Naive thymus-derived CD4-positive, alpha-beta T cell (primary cell): Measurements from ENCODE around the gene GLDN. TPM values are rescaled to one million over a fixed set of nuclear protein-coding genes. Genes with fewer than 3 reads are reported as not detected.
A peak's percentile ranks its signal among the peaks of the same experiment; 100 is the strongest.

Experiments used
- ATAC-seq: fragments of 150-1000 bp; cut with Tn5 transposase; 2 replicates; pipeline ENCODE4 v1.10.0; 2021; ENCODE audit warnings: mild to moderate bottlenecking, moderate library complexity
- CTCF ChIA-PET: fragments of 350-600 bp; sonication (Branson Sonifier 250); formaldehyde crosslinking; loops from one replicate; lab custom pipeline; 2021; ENCODE audit warnings: antibody characterized with exemption; lab: Charles Lee
- POLR2A ChIA-PET: fragments of 350-600 bp; sonication (Branson Sonifier 250); formaldehyde crosslinking; loops from one replicate; lab custom pipeline; 2021; ENCODE audit warnings: antibody characterized with exemption, inconsistent platforms; lab: Charles Lee
- DNase-seq, 9 donors: peaks; one replicate each; pipeline versions ENCODE4 v3.0.0 to v3.0.0-alpha.2; 2020 to 2022; ENCODE audit warnings: mixed read lengths in 1 of 9
- H3K27ac ChIP-seq: one replicate; pipeline ENCODE4 v1.7.0; 2013; ENCODE audit warnings: mild to moderate bottlenecking, low read depth, low read length, moderate library complexity
- H3K27me3 ChIP-seq, 2 donors: one replicate each; pipeline ENCODE4 v1.7.0; 2013; ENCODE audit warnings: low read length in 2 of 2, mild to moderate bottlenecking in 2 of 2, moderate library complexity in 2 of 2; ENCODE audit not compliant: control insufficient read depth in 2 of 2, insufficient read depth in 2 of 2
- H3K36me3 ChIP-seq, 3 experiments: 1 replicate in 2 of 3; 2 replicates in 1 of 3; pipeline ENCODE4 v1.7.0; 2013; ENCODE audit warnings: low read length in 3 of 3, mild to moderate bottlenecking in 3 of 3, moderate library complexity in 1 of 3; ENCODE audit not compliant: insufficient read depth in 3 of 3, control insufficient read depth in 2 of 3
- H3K4me1 ChIP-seq, 2 donors: one replicate each; pipeline ENCODE4 v1.7.0; 2013; ENCODE audit warnings: low read length in 2 of 2, mild to moderate bottlenecking in 2 of 2, moderate library complexity in 1 of 2; ENCODE audit not compliant: control insufficient read depth in 2 of 2, insufficient read depth in 2 of 2
- H3K4me3 ChIP-seq: 2 replicates; pipeline ENCODE4 v1.7.0; 2013; ENCODE audit warnings: mild to moderate bottlenecking, low read length
- H3K9me3 ChIP-seq, 3 experiments: 1 replicate in 2 of 3; 2 replicates in 1 of 3; pipeline ENCODE4 v1.7.0; 2013; ENCODE audit warnings: low read length in 3 of 3; ENCODE audit not compliant: control insufficient read depth in 2 of 3
- H3K27ac Mint-ChIP-seq, 9 donors: one replicate each; pipeline ENCODE4 v1.8.0; 2020 to 2022; ENCODE audit warnings: mixed read lengths in 9 of 9, mild to moderate bottlenecking in 8 of 9, moderate library complexity in 5 of 9, inconsistent platforms in 2 of 9
- H3K27me3 Mint-ChIP-seq, 5 donors: one replicate each; pipeline ENCODE4 v1.8.0; 2021 to 2022; ENCODE audit warnings: mixed read lengths in 5 of 5, mild to moderate bottlenecking in 1 of 5
- H3K36me3 Mint-ChIP-seq, 5 donors: one replicate each; pipeline ENCODE4 v1.8.0; 2020 to 2022; ENCODE audit warnings: mixed read lengths in 5 of 5, mild to moderate bottlenecking in 3 of 5, inconsistent platforms in 1 of 5
- H3K4me1 Mint-ChIP-seq, 7 donors: one replicate each; pipeline ENCODE4 v1.8.0; 2020 to 2022; ENCODE audit warnings: mixed read lengths in 7 of 7, mild to moderate bottlenecking in 3 of 7, inconsistent platforms in 1 of 7
- H3K4me3 Mint-ChIP-seq, 10 donors: one replicate each; pipeline ENCODE4 v1.8.0; 2020 to 2022; ENCODE audit warnings: mild to moderate bottlenecking in 10 of 10, mixed read lengths in 10 of 10, moderate library complexity in 6 of 10, inconsistent platforms in 2 of 10
- H3K9me3 Mint-ChIP-seq, 11 donors: one replicate each; pipeline ENCODE4 v1.8.0; 2020 to 2022; ENCODE audit warnings: mixed read lengths in 11 of 11, mild to moderate bottlenecking in 4 of 11, inconsistent platforms in 1 of 11, moderate library complexity in 1 of 11
- intact Hi-C, 2 donors: fragments of 100-400 bp; cut with micrococcal nuclease; formaldehyde crosslinking; loops; one replicate each; pipeline ENCODE4 v1.15.1; 2023
- polyA plus RNA-seq, 2 donors: library from polyadenylated mRNA; unstranded; fragments of 300-500 nt; fragmentation: Illumina TruSeq; gene quantifications; one replicate each; pipeline ENCODE4 v1.2.3, GENCODE V29; 2021
- total RNA-seq, 6 experiments: library from RNA in 5 of 6; stranded (reverse) in 5 of 6; gene quantifications; 1 replicate in 5 of 6; 2 replicates in 1 of 6; pipeline ENCODE4 v1.2.3 and lab custom pipeline; 2021 to 2026

The GLDN gene
- total RNA-seq (not detected), polyA plus RNA-seq (not detected), total RNA-seq (lab: John Stamatoyannopoulos, UW) (not detected)

DNA sequence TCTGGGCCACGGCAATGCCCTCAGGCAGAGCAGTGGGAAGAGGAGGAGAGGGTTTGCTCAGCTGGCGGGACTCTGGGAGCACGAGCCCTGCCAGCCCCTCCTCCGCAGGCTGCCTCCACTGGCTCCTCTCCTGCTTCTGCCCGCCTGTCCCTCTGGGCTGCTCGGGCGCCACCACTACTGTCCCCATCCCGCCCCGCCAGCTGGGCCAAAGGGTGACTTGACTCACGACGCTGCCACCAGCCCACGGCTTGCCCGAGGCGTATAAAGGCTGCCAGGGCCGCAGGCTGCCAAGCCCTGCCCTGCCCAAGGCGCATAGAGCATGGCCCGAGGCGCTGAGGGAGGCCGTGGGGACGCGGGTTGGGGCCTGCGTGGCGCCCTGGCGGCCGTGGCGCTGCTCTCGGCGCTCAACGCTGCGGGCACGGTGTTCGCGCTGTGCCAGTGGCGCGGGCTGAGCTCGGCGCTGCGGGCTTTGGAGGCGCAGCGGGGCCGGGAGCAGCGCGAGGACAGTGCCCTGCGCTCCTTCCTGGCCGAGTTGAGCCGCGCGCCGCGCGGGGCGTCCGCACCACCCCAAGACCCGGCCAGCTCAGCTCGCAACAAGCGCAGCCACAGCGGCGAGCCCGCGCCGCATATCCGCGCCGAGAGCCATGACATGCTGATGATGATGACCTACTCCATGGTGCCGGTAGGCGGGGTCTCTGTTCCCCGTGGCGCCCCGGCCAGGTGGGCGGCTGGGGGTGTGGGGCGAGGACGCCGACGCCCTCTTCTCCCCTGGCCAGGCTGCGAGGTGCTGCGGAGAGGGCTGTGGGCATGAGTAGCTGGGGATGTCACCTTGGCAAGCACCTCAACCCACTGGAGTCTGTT lies at the start of gene GLDN:
TSS of gene GLDN (plus strand) at position 290 of the 861 bp plus-strand sequence. CDS start at position 320, 30 bp downstream.
- intact Hi-C loops, result no loop called here
- no peak within 1 kb of the TSS for H3K4me3 Mint-ChIP-seq

DNA sequence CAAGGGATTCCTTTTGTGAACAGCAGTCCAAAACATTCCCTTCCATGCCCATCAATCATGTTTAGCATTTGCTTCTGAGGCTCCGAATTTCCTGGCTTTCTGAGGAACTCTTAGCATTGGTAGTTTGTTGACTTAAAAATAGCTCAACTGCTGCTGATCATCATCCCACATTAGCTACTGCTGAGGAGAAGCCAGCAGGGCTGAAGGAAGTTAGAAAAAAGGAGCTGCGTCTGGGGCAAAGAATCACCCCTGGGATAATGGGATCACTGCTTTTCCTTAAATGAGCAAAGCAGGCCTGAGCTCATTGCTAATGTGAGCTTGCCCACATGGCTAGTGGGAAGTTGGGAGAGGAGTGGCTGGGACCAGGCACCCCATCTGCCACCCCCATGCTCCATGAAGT lies 42.8 kb upstream of the GLDN start:
- H3K9me3 ChIP-seq, result peaks cover 0 to under 1% (median 0%) of the 10 kb centered on the region in 3 experiments
- CTCF ChIA-PET, result no interaction called here
- DNase-seq, result no peak
- intact Hi-C loops, result no loop called here
- H3K4me1 ChIP-seq, result no peaks in the 10 kb centered on the region
- Mint-ChIP-seq H3K36me3 (no peaks in the 10 kb centered on the region), H3K4me1 (no peaks in the 10 kb centered on the region), H3K4me3 (no peak overlapping the region), H3K27ac (no peak overlapping the region), H3K9me3 (peaks cover 0 to 12% (median under 1%) of the 10 kb centered on the region in 11 donors), H3K27me3 (peaks cover 0 to 11% (median 8%) of the 10 kb centered on the region in 5 donors)
- no peak overlapping the region for H3K4me3 ChIP-seq
- no peaks in the 10 kb centered on the region for H3K36me3 ChIP-seq
- H3K27me3 ChIP-seq, result no peaks in the 10 kb centered on the region
- no peak overlapping the region for H3K27ac ChIP-seq
- POLR2A ChIA-PET, result no interaction called here
- ATAC-seq, result no peak

More for the DNA sequence above, at the start of gene GLDN:
- peaks cover 0 to 3% (median 0%) of the 10 kb centered on the region in 11 donors for H3K9me3 Mint-ChIP-seq
- peaks cover 0 to 4% of the 10 kb centered on the region in 2 donors for H3K27me3 ChIP-seq
- H3K36me3 Mint-ChIP-seq, result no peaks in the 10 kb centered on the region
- no peak within 1 kb of the TSS for H3K27ac ChIP-seq
- H3K27ac Mint-ChIP-seq, result no peak within 1 kb of the TSS
- ChIA-PET POLR2A (no interaction called here), CTCF (no interaction called here)
- H3K36me3 ChIP-seq, result no peaks in the 10 kb centered on the region
- H3K4me3 ChIP-seq, result no peak within 1 kb of the TSS
- no peaks in the 10 kb centered on the region for H3K9me3 ChIP-seq
- peak; percentile 14 for ATAC-seq
- no peaks in the 10 kb centered on the region for H3K4me1 Mint-ChIP-seq
- H3K27me3 Mint-ChIP-seq, result peaks cover 28 to 49% (median 43%) of the 10 kb centered on the region in 5 donors
- DNase-seq, result no peak
- H3K4me1 ChIP-seq, result no peaks in the 10 kb centered on the region

DNA sequence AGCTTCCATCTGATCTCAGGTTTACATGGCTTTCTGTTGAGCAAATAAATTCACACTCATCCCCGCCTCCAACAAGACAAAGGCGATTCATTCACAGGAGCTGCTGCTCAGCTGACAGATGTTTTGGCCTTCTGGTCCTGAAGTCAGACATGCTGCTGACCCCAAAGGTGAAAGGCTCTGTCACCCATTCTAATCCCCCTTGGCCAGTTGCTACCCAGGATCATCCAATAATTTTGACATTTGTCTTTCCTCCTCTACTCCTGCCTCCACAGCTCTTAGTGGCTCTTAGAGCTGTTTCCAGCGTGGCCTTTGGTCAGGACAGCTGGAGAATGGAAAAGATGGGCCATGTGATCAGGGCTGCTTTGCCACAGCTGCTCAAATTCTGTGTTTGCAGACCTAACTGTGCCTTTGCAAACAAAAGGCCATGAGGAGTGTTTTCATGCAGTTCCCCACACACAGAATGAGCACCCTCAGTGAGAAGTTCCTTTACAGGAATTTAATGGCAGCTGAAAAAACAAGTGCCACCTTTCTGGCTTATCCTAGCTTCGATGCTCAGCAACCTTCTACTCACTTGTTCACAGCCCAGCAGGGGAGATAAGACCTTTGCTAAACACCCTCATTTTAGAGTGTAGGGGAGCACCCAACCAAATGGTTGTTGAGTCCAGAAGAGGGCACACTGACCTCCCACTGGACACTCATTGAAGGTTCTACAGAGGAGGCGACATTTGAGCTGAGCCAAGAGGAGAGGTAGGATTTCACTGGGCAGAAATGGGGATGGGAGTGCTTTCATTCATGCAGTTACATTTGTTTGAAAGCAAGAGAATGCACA lies 42.1 kb upstream of the GLDN start:
- Histone ChIP-seq H3K27me3 (no peaks in the 10 kb centered on the region), H3K4me3 (no peak overlapping the region), H3K27ac (no peak overlapping the region), H3K4me1 (no peaks in the 10 kb centered on the region), H3K36me3 (no peaks in the 10 kb centered on the region), H3K9me3 (no peaks in the 10 kb centered on the region)
- intact Hi-C loops, result no loop called here
- DNase-seq (no peak), ATAC-seq (no peak)
- H3K36me3 Mint-ChIP-seq, result no peaks in the 10 kb centered on the region
- H3K4me3 Mint-ChIP-seq, result no peak overlapping the region
- CTCF ChIA-PET, result interaction anchor here (0.6 kb wide), 1 partner anchor 138 kb away, joined by 3 read pairs; no protein-coding TSS in a partner anchor
- POLR2A ChIA-PET, result no interaction called here
- H3K4me1 Mint-ChIP-seq, result no peaks in the 10 kb centered on the region
- H3K9me3 Mint-ChIP-seq, result peaks cover 0 to 12% (median 0%) of the 10 kb centered on the region in 11 donors
- peaks cover 0 to 14% (median 8%) of the 10 kb centered on the region in 5 donors for H3K27me3 Mint-ChIP-seq
- no peak overlapping the region for H3K27ac Mint-ChIP-seq

DNA sequence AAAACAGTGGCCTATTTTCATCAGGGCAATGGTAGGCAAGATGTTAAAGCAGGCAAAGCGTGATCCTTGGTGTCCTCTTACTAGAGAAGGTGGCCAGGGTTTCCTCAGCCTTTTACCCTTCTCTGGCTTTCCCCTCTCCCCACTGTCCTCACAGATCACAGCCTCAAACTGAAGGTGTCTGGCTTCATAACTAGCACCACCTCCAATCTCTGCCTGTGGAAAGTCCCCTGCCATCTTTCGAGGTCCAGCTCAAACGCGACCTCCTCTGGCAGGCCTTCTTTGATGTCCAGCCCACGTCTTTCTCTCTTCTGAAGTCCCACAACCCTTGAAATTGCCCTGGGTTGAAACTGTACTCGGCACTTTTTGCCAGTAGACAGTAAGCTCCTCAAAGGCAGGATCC lies 39.0 kb upstream of the GLDN start:
- Histone ChIP-seq H3K36me3 (no peaks in the 10 kb centered on the region), H3K27me3 (no peaks in the 10 kb centered on the region), H3K9me3 (no peaks in the 10 kb centered on the region), H3K4me3 (no peak overlapping the region), H3K27ac (no peak overlapping the region), H3K4me1 (no peaks in the 10 kb centered on the region)
- peaks cover 0 to 5% (median 0%) of the 10 kb centered on the region in 11 donors for H3K9me3 Mint-ChIP-seq
- H3K27ac Mint-ChIP-seq, result no peak overlapping the region
- CTCF ChIA-PET, result no interaction called here
- intact Hi-C loops, result no loop called here
- H3K36me3 Mint-ChIP-seq, result no peaks in the 10 kb centered on the region
- DNase-seq, result no peak
- ATAC-seq, result no peak
- peaks cover 8 to 13% (median 11%) of the 10 kb centered on the region in 5 donors for H3K27me3 Mint-ChIP-seq
- no peak overlapping the region for H3K4me3 Mint-ChIP-seq
- no peaks in the 10 kb centered on the region for H3K4me1 Mint-ChIP-seq
- POLR2A ChIA-PET, result no interaction called here

DNA sequence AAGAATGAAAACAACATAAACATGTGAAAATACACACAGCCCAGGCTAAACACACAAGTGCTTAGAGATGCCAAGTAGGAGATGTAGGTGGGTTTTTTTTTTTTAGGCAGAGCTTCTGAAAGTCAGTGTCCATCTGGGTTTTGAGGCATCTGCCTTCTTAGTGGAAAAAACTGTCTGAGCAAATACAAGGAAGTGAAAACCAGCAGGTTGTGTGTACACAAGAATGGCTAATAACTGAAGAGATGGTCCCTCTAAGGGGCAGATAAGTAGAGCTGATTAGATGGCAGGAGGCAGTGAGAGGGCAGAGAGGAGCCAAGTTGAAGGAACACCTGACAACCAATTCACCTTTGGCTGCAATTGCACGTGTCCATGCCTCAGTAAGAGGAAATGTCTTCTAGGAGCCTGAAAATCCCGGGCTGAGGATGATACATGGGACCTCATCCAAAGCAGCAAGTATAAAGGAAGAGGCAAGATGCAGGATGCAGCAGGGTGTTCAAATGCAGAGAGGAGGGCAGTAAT lies 37.9 kb upstream of the GLDN start:
- H3K27ac ChIP-seq, result no peak overlapping the region
- H3K4me3 ChIP-seq, result no peak overlapping the region
- POLR2A ChIA-PET, result no interaction called here
- H3K4me3 Mint-ChIP-seq, result no peak overlapping the region
- H3K9me3 ChIP-seq, result no peaks in the 10 kb centered on the region
- no peaks in the 10 kb centered on the region for H3K36me3 Mint-ChIP-seq
- H3K4me1 ChIP-seq, result no peaks in the 10 kb centered on the region
- no peaks in the 10 kb centered on the region for H3K27me3 ChIP-seq
- peaks cover 10 to 13% (median 11%) of the 10 kb centered on the region in 5 donors for H3K27me3 Mint-ChIP-seq
- no peaks in the 10 kb centered on the region for H3K4me1 Mint-ChIP-seq
- CTCF ChIA-PET, result interaction anchor here (1.0 kb wide), 1 partner anchor 11 kb away, joined by 3 read pairs; no protein-coding TSS in a partner anchor
- ATAC-seq (no peak), DNase-seq (no peak)
- H3K9me3 Mint-ChIP-seq, result peaks cover 0 to 5% (median 0%) of the 10 kb centered on the region in 11 donors
- H3K27ac Mint-ChIP-seq, result no peak overlapping the region
- no peaks in the 10 kb centered on the region for H3K36me3 ChIP-seq
- intact Hi-C loops, result no loop called here

DNA sequence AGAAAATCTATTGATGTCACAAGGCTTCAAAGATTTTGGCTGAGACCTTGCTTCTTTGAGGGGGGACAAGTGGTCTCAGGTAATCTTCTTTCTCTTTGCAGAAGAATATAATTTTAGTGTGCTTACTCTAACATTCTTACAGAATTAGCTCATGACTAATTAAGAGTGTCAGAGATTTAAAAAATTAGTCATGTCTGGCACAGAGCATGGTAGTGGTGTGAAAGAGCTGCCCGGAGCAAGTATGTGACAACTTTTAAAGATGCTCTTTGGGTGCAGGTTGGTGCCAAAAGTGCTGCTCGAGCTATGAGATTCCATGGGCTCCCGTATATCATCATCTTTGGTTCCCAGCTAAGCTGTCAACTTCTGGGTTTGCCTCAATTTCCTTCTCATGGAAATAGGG lies 34.1 kb upstream of the GLDN start:
- Mint-ChIP-seq H3K4me3 (no peak overlapping the region), H3K27me3 (peaks cover 8 to 13% (median 10%) of the 10 kb centered on the region in 5 donors), H3K4me1 (no peaks in the 10 kb centered on the region), H3K27ac (no peak overlapping the region), H3K36me3 (no peaks in the 10 kb centered on the region), H3K9me3 (peaks cover 0 to 5% (median 0%) of the 10 kb centered on the region in 11 donors)
- H3K27ac ChIP-seq, result no peak overlapping the region
- no peaks in the 10 kb centered on the region for H3K9me3 ChIP-seq
- ChIA-PET CTCF (no interaction called here), POLR2A (no interaction called here)
- H3K4me1 ChIP-seq, result no peaks in the 10 kb centered on the region
- intact Hi-C loops, result no loop called here
- H3K4me3 ChIP-seq, result no peak overlapping the region
- H3K36me3 ChIP-seq, result no peaks in the 10 kb centered on the region
- H3K27me3 ChIP-seq, result no peaks in the 10 kb centered on the region
- DNase-seq (no peak), ATAC-seq (no peak)
